SH-SY5Y (cell line): ENCODE data around the gene PHACTR1.

Source experiments
- GATA2 ChIP-seq: IDR thresholded peaks from 2 replicates; pipeline ENCODE4 v1.6.1; 2011; ENCODE audit warnings: mild to moderate bottlenecking, low read depth, low read length
- GATA3 ChIP-seq: IDR thresholded peaks from 2 replicates; pipeline ENCODE4 v1.6.1; 2011; ENCODE audit warnings: low read depth, mild to moderate bottlenecking, low read length, moderate library complexity

The PHACTR1 gene

GRCh38 chr6:13300643-13301590, 584.4 kb downstream of the PHACTR1 start:
- TF ChIP-seq GATA2, result no peak
- TF ChIP-seq GATA3, result no peak

GRCh38 chr6:13302291-13302690, 585.7 kb downstream of the PHACTR1 start:
- TF ChIP-seq GATA3 (no peak), GATA2 (no peak)

GRCh38 chr6:13302751-13303667, 586.4 kb downstream of the PHACTR1 start:
- no peak for TF ChIP-seq GATA2
- no peak for TF ChIP-seq GATA3

- no peak for TF ChIP-seq GATA2
These were observed 587.1 kb downstream of the PHACTR1 start for GRCh38 chr6:13303668-13304017.

- TF ChIP-seq GATA3 (no peak), GATA2 (no peak)
These were observed 587.5 kb downstream of the PHACTR1 start for GRCh38 chr6:13304101-13304500.

- TF ChIP-seq GATA3 (no peak), GATA2 (no peak)
These were observed 588.2 kb downstream of the PHACTR1 start for GRCh38 chr6:13304580-13305260.

GRCh38 chr6:13305288-13305687, 588.7 kb downstream of the PHACTR1 start:
- no peak for TF ChIP-seq GATA3
- no peak for TF ChIP-seq GATA2

GRCh38 chr6:13305791-13306190, 589.2 kb downstream of the PHACTR1 start:
- TF ChIP-seq GATA3 (no peak), GATA2 (no peak)

- TF ChIP-seq GATA2, result no peak
- TF ChIP-seq GATA3, result no peak
These were observed 591.0 kb downstream of the PHACTR1 start for GRCh38 chr6:13307508-13307995.

GRCh38 chr6:13308332-13308731, 591.8 kb downstream of the PHACTR1 start:
- TF ChIP-seq GATA3 (no peak), GATA2 (no peak)

- no peak for TF ChIP-seq GATA3
- TF ChIP-seq GATA2, result no peak
These were observed 594.6 kb downstream of the PHACTR1 start for GRCh38 chr6:13311155-13311554.

GRCh38 chr6:13314806-13315205, 598.2 kb downstream of the PHACTR1 start:
- TF ChIP-seq GATA3 (no peak), GATA2 (no peak)

GRCh38 chr6:13315896-13316295, 599.3 kb downstream of the PHACTR1 start:
- TF ChIP-seq GATA3 (no peak), GATA2 (no peak)

- TF ChIP-seq GATA3 (no peak), GATA2 (no peak)
These were observed 602.3 kb downstream of the PHACTR1 start for GRCh38 chr6:13318821-13319220.

- no peak for TF ChIP-seq GATA3
- TF ChIP-seq GATA2, result no peak
These were observed 603.5 kb downstream of the PHACTR1 start for GRCh38 chr6:13319891-13320564.

- TF ChIP-seq GATA2 (no peak), GATA3 (no peak)
These were observed 611.1 kb downstream of the PHACTR1 start for GRCh38 chr6:13327691-13328075.
